ENCODE results near the gene CNIH4.

GRCh38 chr1:224348137-224348536 is 8.5 kb upstream of the CNIH4 start:
- no peak for TF ChIP-seq CTCF (IDR thresholded peaks at IDR 0.05; ENCODE audit: insufficient read depth, low read depth, low read length)
- no peak for TF ChIP-seq EZH2 (IDR thresholded peaks at IDR 0.05; ENCODE audit: insufficient read depth, low read length)

Measured in astrocyte (in vitro differentiated cells and primary cell).